ENCODE data around the gene MEOX2. TPM values are rescaled to one million over a fixed set of nuclear protein-coding genes. Genes with fewer than 3 reads are reported as not detected.

The MEOX2 gene
- polyA plus RNA-seq, 2 of the 4 experiments (the other 2 are of a cell fraction): not detected

DNA sequence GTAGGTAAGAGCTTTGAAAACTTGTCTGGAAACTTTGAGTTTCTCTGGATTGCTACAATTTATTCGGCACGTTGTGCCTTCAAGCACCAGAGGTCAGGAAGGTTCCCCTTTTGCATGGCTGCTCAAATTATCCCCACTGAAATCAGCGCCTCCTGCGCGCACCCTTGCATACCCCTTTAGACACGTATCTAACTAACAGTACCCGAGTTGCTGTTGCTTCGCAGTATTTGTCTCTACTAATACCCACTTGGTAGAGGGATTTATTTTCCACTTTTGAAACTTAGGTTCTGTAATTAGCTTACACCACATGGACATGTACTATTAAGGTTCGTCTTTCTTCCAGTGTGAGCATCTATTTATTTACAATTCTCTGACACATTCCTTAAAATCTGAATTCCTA lies 1.6 kb downstream of the MEOX2 start:
- ChIA-PET CTCF (no interaction called here), POLR2A (no interaction called here)
- no peak overlapping the region for H3K27ac ChIP-seq
- H3K4me2 ChIP-seq: no peak overlapping the region
- FAIRE-seq: no peak
- 27% methylated on average over 9 of the region's 9 CpGs for WGBS (ENCODE audit: missing lambda C conversion rate)
- ATAC-seq: no peak
- TF ChIP-seq EHF (CRISPR knock-in tag; IDR thresholded peaks at IDR 0.05) (no peak), HOXB5 (CRISPR knock-in tag; IDR thresholded peaks at IDR 0.05) (no peak), ATOH8 (CRISPR knock-in tag; IDR thresholded peaks at IDR 0.05; ENCODE audit: low read depth) (no peak), RARB (CRISPR knock-in tag; IDR thresholded peaks at IDR 0.05) (no peak), KDM1A (IDR thresholded peaks at IDR 0.05; ENCODE audit: low read depth) (no peak), MYC (IDR thresholded peaks at IDR 0.05; ENCODE audit: borderline replicate concordance, low read length) (no peak), RCOR1 (IDR thresholded peaks at IDR 0.05; ENCODE audit: low read depth, low read length) (no peak), CBX2 (IDR thresholded peaks at IDR 0.05; ENCODE audit: borderline replicate concordance, low read depth) (no peak), JUN (IDR thresholded peaks at IDR 0.05) (no peak), FOSB (CRISPR knock-in tag; IDR thresholded peaks at IDR 0.05) (no peak)
- TF ChIP-seq, protein P1, sequence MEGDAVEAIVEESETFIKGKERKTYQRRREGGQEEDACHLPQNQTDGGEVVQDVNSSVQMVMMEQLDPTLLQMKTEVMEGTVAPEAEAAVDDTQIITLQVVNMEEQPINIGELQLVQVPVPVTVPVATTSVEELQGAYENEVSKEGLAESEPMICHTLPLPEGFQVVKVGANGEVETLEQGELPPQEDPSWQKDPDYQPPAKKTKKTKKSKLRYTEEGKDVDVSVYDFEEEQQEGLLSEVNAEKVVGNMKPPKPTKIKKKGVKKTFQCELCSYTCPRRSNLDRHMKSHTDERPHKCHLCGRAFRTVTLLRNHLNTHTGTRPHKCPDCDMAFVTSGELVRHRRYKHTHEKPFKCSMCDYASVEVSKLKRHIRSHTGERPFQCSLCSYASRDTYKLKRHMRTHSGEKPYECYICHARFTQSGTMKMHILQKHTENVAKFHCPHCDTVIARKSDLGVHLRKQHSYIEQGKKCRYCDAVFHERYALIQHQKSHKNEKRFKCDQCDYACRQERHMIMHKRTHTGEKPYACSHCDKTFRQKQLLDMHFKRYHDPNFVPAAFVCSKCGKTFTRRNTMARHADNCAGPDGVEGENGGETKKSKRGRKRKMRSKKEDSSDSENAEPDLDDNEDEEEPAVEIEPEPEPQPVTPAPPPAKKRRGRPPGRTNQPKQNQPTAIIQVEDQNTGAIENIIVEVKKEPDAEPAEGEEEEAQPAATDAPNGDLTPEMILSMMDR (IDR thresholded peaks at IDR 0.05): no peak
- H3K9me3 ChIP-seq: no peaks in the 10 kb centered on the region
- H3K4me3 ChIP-seq: no peak overlapping the region
- no peak for DNase-seq (ENCODE audit: low read depth in 1 of 2, low spot score in 1 of 2)
- H3K4me1 ChIP-seq: no peaks in the 10 kb centered on the region; the same call in 2 of the 3 replicates

- Histone ChIP-seq H3K4me1 (no peaks in the 10 kb centered on the region; the same call in 2 of the 3 replicates), H3K4me3 (no peak overlapping the region), H3K4me2 (no peak overlapping the region), H3K9me3 (no peaks in the 10 kb centered on the region), H3K27ac (no peak overlapping the region)
- ChIA-PET CTCF (no interaction called here), POLR2A (no interaction called here)
- ATAC-seq (no peak), FAIRE-seq (no peak), DNase-seq (ENCODE audit: low read depth in 1 of 2, low spot score in 1 of 2) (no peak)
- 46% methylated on average over 8 of the region's 8 CpGs for WGBS (ENCODE audit: missing lambda C conversion rate)
- no peak for TF ChIP-seq ZC3H11A (IDR thresholded peaks at IDR 0.05)
- no peak for TF ChIP-seq HEYL (CRISPR knock-in tag; IDR thresholded peaks at IDR 0.05)
- TF ChIP-seq, protein P2, sequence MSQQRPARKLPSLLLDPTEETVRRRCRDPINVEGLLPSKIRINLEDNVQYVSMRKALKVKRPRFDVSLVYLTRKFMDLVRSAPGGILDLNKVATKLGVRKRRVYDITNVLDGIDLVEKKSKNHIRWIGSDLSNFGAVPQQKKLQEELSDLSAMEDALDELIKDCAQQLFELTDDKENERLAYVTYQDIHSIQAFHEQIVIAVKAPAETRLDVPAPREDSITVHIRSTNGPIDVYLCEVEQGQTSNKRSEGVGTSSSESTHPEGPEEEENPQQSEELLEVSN (IDR thresholded peaks at IDR 0.05; ENCODE audit: borderline replicate concordance, low read depth): no peak
- no peak for TF ChIP-seq MAZ (IDR thresholded peaks at IDR 0.05; ENCODE audit: borderline replicate concordance, low read depth, low read length)
- TF ChIP-seq EHF (CRISPR knock-in tag; IDR thresholded peaks at IDR 0.05): no peak
These were observed 2.2 kb downstream of the MEOX2 start for GRCh38 chr7:15684111-15684800.

GRCh38 chr7:15682751-15683245 lies 3.7 kb downstream of the MEOX2 start:
- H3K4me2 ChIP-seq: no peak overlapping the region
- no peaks in the 10 kb centered on the region for H3K9me3 ChIP-seq
- ChIA-PET POLR2A (no interaction called here), CTCF (no interaction called here)
- no peaks in the 10 kb centered on the region for H3K4me1 ChIP-seq
- TF ChIP-seq, protein P3, sequence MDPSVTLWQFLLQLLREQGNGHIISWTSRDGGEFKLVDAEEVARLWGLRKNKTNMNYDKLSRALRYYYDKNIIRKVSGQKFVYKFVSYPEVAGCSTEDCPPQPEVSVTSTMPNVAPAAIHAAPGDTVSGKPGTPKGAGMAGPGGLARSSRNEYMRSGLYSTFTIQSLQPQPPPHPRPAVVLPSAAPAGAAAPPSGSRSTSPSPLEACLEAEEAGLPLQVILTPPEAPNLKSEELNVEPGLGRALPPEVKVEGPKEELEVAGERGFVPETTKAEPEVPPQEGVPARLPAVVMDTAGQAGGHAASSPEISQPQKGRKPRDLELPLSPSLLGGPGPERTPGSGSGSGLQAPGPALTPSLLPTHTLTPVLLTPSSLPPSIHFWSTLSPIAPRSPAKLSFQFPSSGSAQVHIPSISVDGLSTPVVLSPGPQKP (IDR thresholded peaks at IDR 0.05; ENCODE audit: low read depth, low read length): no peak
- no peak for TF ChIP-seq TP53 (CRISPR knock-in tag; IDR thresholded peaks at IDR 0.05)
- no peak for TF ChIP-seq KDM5A (IDR thresholded peaks at IDR 0.05)
- TF ChIP-seq CBX2 (IDR thresholded peaks at IDR 0.05; ENCODE audit: borderline replicate concordance, low read depth): no peak
- TF ChIP-seq RAD21 (conservative IDR thresholded peaks at IDR 0.05 in 1 of 2, IDR thresholded peaks at IDR 0.05 in 1 of 2): no peak
- TF ChIP-seq, protein P2 (IDR thresholded peaks at IDR 0.05; ENCODE audit: borderline replicate concordance, low read depth): no peak
- TF ChIP-seq HOXB13 (CRISPR knock-in tag; IDR thresholded peaks at IDR 0.05; ENCODE audit: low read depth): no peak
- TF ChIP-seq FOXS1 (CRISPR knock-in tag; IDR thresholded peaks at IDR 0.05): no peak
- TF ChIP-seq MAFK (IDR thresholded peaks at IDR 0.05; ENCODE audit: partially characterized antibody): no peak
- no peak for TF ChIP-seq MAZ (IDR thresholded peaks at IDR 0.05; ENCODE audit: borderline replicate concordance, low read depth, low read length)
- TF ChIP-seq HMGXB4 (CRISPR knock-in tag; IDR thresholded peaks at IDR 0.05; ENCODE audit: borderline replicate concordance): no peak
- H3K4me3 ChIP-seq: no peak overlapping the region
- no peak for DNase-seq (ENCODE audit: low read depth in 1 of 2, low spot score in 1 of 2)
- FAIRE-seq: no peak
- H3K27ac ChIP-seq: no peak overlapping the region
- no peak for ATAC-seq
- 26% methylated on average over 5 of the region's 5 CpGs for WGBS (ENCODE audit: missing lambda C conversion rate)

All from A549 (cell line).